ENCODE measurements around the gene TRABD. TPM values are rescaled to one million over a fixed set of nuclear protein-coding genes. Genes with fewer than 3 reads are reported as not detected.

TRABD gene
- polyA plus RNA-seq, 1 donor from 2014 or later = 31.8 TPM

- TF ChIP-seq, protein P1, sequence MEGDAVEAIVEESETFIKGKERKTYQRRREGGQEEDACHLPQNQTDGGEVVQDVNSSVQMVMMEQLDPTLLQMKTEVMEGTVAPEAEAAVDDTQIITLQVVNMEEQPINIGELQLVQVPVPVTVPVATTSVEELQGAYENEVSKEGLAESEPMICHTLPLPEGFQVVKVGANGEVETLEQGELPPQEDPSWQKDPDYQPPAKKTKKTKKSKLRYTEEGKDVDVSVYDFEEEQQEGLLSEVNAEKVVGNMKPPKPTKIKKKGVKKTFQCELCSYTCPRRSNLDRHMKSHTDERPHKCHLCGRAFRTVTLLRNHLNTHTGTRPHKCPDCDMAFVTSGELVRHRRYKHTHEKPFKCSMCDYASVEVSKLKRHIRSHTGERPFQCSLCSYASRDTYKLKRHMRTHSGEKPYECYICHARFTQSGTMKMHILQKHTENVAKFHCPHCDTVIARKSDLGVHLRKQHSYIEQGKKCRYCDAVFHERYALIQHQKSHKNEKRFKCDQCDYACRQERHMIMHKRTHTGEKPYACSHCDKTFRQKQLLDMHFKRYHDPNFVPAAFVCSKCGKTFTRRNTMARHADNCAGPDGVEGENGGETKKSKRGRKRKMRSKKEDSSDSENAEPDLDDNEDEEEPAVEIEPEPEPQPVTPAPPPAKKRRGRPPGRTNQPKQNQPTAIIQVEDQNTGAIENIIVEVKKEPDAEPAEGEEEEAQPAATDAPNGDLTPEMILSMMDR (IDR thresholded peaks at IDR 0.05; ENCODE audit: poor library complexity, severe bottlenecking) = no peak
- no peak for TF ChIP-seq EP300 (conservative IDR thresholded peaks at IDR 0.05; ENCODE audit: poor library complexity, severe bottlenecking)
- TF ChIP-seq RAD21 (conservative IDR thresholded peaks at IDR 0.05) = no peak
- TF ChIP-seq EZH2 (IDR thresholded peaks at IDR 0.05; ENCODE audit: borderline replicate concordance, insufficient read depth, low read length, poor library complexity, severe bottlenecking) = no peak
- TF ChIP-seq POLR2AphosphoS5 (IDR thresholded peaks at IDR 0.05) = no peak
- TF ChIP-seq MXI1 (conservative IDR thresholded peaks at IDR 0.05; ENCODE audit: poor library complexity, severe bottlenecking) = no peak
- TF ChIP-seq TAF1 (IDR thresholded peaks at IDR 0.05; ENCODE audit: low read depth) = no peak
- no peak for TF ChIP-seq SMC3 (conservative IDR thresholded peaks at IDR 0.05; ENCODE audit: poor library complexity)
- TF ChIP-seq, protein P2, sequence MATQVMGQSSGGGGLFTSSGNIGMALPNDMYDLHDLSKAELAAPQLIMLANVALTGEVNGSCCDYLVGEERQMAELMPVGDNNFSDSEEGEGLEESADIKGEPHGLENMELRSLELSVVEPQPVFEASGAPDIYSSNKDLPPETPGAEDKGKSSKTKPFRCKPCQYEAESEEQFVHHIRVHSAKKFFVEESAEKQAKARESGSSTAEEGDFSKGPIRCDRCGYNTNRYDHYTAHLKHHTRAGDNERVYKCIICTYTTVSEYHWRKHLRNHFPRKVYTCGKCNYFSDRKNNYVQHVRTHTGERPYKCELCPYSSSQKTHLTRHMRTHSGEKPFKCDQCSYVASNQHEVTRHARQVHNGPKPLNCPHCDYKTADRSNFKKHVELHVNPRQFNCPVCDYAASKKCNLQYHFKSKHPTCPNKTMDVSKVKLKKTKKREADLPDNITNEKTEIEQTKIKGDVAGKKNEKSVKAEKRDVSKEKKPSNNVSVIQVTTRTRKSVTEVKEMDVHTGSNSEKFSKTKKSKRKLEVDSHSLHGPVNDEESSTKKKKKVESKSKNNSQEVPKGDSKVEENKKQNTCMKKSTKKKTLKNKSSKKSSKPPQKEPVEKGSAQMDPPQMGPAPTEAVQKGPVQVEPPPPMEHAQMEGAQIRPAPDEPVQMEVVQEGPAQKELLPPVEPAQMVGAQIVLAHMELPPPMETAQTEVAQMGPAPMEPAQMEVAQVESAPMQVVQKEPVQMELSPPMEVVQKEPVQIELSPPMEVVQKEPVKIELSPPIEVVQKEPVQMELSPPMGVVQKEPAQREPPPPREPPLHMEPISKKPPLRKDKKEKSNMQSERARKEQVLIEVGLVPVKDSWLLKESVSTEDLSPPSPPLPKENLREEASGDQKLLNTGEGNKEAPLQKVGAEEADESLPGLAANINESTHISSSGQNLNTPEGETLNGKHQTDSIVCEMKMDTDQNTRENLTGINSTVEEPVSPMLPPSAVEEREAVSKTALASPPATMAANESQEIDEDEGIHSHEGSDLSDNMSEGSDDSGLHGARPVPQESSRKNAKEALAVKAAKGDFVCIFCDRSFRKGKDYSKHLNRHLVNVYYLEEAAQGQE (IDR thresholded peaks at IDR 0.05; ENCODE audit: borderline replicate concordance) = no peak
- H4K20me1 ChIP-seq (ENCODE audit: insufficient read depth) = no peaks in the 10 kb centered on the region
- no peak overlapping the region for H3K4me3 ChIP-seq (ENCODE audit: low read length)
Measured at GRCh38 chr22:50153056-50153755, 32.5 kb upstream of the TRABD start.

DNA sequence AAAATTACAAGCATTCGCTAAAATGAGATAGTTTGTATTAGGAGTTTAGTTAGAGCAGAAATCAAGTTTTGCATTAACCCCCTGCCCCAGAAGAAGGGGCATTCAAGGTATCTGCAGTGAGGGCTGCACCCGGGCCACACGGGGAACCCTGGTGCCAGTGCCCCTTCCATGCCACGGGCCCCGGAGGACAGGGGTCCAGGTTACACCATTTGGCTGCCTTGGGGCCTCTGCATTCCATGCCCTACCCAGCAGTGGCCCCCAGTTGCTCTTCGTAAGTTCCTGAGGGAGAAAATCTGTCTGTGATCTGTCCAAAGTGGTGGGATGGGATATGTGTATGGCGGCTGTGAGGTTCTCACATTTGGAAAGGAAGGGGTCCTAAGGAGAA is 32.0 kb upstream of the TRABD start:
- no peaks in the 10 kb centered on the region for H4K20me1 ChIP-seq (ENCODE audit: insufficient read depth)
- no peak overlapping the region for H3K27ac ChIP-seq (ENCODE audit: low read length)
- H3K9me3 ChIP-seq (ENCODE audit: low read length) = no peaks in the 10 kb centered on the region
- H2AFZ ChIP-seq (ENCODE audit: low read depth, low read length) = no peak overlapping the region
- no peak overlapping the region for H3K9ac ChIP-seq (ENCODE audit: low read length)
- no peaks in the 10 kb centered on the region for H3K9me2 ChIP-seq (ENCODE audit: insufficient read depth, low read length)
- H3K79me2 ChIP-seq (replicated peaks; ENCODE audit: insufficient read depth, low read length) = no peaks in the 10 kb centered on the region
- H3K36me3 ChIP-seq (ENCODE audit: insufficient read depth, low read length) = no peaks in the 10 kb centered on the region
- H3F3A ChIP-seq (ENCODE audit: insufficient read depth, low read length, poor library complexity, severe bottlenecking) = no peaks in the 10 kb centered on the region
- H3K4me3 ChIP-seq (ENCODE audit: low read length) = no peak overlapping the region
- TF ChIP-seq, protein P1 (IDR thresholded peaks at IDR 0.05; ENCODE audit: poor library complexity, severe bottlenecking) = no peak
- TF ChIP-seq, protein P2 (IDR thresholded peaks at IDR 0.05; ENCODE audit: borderline replicate concordance) = no peak
- H3K4me2 ChIP-seq (ENCODE audit: low read length) = no peak overlapping the region
- no peaks in the 10 kb centered on the region for H3K27me3 ChIP-seq (ENCODE audit: insufficient read depth, low read depth, low read length)

More at GRCh38 chr22:50153056-50153755, 32.5 kb upstream of the TRABD start:
- no peaks in the 10 kb centered on the region for H3K27me3 ChIP-seq (ENCODE audit: insufficient read depth, low read depth, low read length)
- no peaks in the 10 kb centered on the region for H3K9me2 ChIP-seq (ENCODE audit: insufficient read depth, low read length)
- H3K27ac ChIP-seq (ENCODE audit: low read length) = no peak overlapping the region
- no peak overlapping the region for H3K4me2 ChIP-seq (ENCODE audit: low read length)
- H2AFZ ChIP-seq (ENCODE audit: low read depth, low read length) = no peak overlapping the region
- no peak overlapping the region for H3K9ac ChIP-seq (ENCODE audit: low read length)
- H3K79me2 ChIP-seq (replicated peaks; ENCODE audit: insufficient read depth, low read length) = no peaks in the 10 kb centered on the region
- H3K9me3 ChIP-seq (ENCODE audit: low read length) = no peaks in the 10 kb centered on the region
- no peaks in the 10 kb centered on the region for H3F3A ChIP-seq (ENCODE audit: insufficient read depth, low read length, poor library complexity, severe bottlenecking)
- no peaks in the 10 kb centered on the region for H3K36me3 ChIP-seq (ENCODE audit: insufficient read depth, low read length)

Measured in neural cell (in vitro differentiated cells).